Mammary epithelial cell (primary cell): Measurements from ENCODE around the gene PCCA.

Experiments used
- EZH2 ChIP-seq: IDR thresholded peaks from 2 replicates; pipeline ENCODE4 v1.6.1; 2012; ENCODE audit warnings: low read length, inconsistent platforms, borderline replicate concordance
- TF ChIP-seq, protein P1 (sequence below), 2 donors: IDR thresholded peaks in 1 of 2; conservative IDR thresholded peaks in 1 of 2; 2 replicates each; pipeline ENCODE4 v1.5.1; 2011 to 2012; ENCODE audit warnings: inconsistent platforms in 2 of 2, low read length in 2 of 2, mild to moderate bottlenecking in 2 of 2, control low read depth in 1 of 2, low read depth in 1 of 2; ENCODE audit not compliant: insufficient read depth in 1 of 2; ENCODE audit errors: extremely low read depth in 1 of 2

DNA sequence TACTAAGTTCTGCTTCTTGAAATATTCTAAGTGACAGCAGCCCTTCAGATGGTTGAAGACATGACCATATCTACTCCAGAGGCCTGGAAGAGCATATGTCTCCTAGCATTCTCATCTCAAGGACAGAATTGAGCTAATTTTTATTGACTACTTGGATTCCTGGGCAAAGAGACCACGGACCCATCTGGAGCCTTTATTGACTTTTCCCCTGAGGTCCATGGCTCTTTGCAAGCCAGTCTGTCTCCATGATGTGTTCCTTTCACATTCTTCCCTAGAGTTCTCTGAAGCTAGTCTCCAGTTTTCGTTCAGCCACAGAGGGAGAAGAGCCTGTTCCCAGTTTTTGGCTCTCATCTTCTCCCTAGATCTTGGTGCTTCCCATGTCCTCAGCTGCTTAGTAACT, 202.7 kb downstream of the PCCA start:
- no peak for TF ChIP-seq EZH2
- TF ChIP-seq, protein P1, sequence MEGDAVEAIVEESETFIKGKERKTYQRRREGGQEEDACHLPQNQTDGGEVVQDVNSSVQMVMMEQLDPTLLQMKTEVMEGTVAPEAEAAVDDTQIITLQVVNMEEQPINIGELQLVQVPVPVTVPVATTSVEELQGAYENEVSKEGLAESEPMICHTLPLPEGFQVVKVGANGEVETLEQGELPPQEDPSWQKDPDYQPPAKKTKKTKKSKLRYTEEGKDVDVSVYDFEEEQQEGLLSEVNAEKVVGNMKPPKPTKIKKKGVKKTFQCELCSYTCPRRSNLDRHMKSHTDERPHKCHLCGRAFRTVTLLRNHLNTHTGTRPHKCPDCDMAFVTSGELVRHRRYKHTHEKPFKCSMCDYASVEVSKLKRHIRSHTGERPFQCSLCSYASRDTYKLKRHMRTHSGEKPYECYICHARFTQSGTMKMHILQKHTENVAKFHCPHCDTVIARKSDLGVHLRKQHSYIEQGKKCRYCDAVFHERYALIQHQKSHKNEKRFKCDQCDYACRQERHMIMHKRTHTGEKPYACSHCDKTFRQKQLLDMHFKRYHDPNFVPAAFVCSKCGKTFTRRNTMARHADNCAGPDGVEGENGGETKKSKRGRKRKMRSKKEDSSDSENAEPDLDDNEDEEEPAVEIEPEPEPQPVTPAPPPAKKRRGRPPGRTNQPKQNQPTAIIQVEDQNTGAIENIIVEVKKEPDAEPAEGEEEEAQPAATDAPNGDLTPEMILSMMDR (conservative IDR thresholded peaks at IDR 0.05 in 1 of 2, IDR thresholded peaks at IDR 0.05 in 1 of 2; ENCODE audit: extremely low read depth in 1 of 2, insufficient read depth in 1 of 2, low read depth in 1 of 2, low read length in 2 of 2), result no peak
